Karpas-422 (cell line): ENCODE measurements around the gene HACL1. TPM values are rescaled to one million over a fixed set of nuclear protein-coding genes. Genes with fewer than 3 reads are reported as not detected.

ENCODE experiments used
- DNase-seq: peaks from one replicate; pipeline ENCODE4 v3.0.0-alpha.2; 2015
- H2AFZ ChIP-seq: fragments of 200-600 bp; sonication (generic); 2 replicates; pipeline ENCODE4 v1.6.1; 2014; ENCODE audit warnings: antibody characterized with exemption, low read length, mixed read lengths
- H3K27ac ChIP-seq: fragments of 200-600 bp; sonication (generic); 2 replicates; pipeline ENCODE4 v1.5.1; 2014; ENCODE audit warnings: mild to moderate bottlenecking, low read length, moderate library complexity
- H3K27me3 ChIP-seq: fragments of 200-600 bp; sonication (generic); 2 replicates; pipeline ENCODE4 v1.6.1; 2014; ENCODE audit warnings: low read length, mixed read lengths
- H3K36me3 ChIP-seq: fragments of 200-600 bp; sonication (generic); 2 replicates; pipeline ENCODE4 v1.6.1; 2014; ENCODE audit warnings: low read length, mixed read lengths; ENCODE audit not compliant: insufficient read depth
- H3K4me1 ChIP-seq: fragments of 200-600 bp; sonication (generic); 2 replicates; pipeline ENCODE4 v1.6.1; 2014; ENCODE audit warnings: mild to moderate bottlenecking, low read length, mixed read lengths
- H3K4me2 ChIP-seq: fragments of 200-600 bp; sonication (generic); 2 replicates; pipeline ENCODE4 v1.6.1; 2014; ENCODE audit warnings: low read length, low read depth, mild to moderate bottlenecking; ENCODE audit not compliant: poor library complexity, severe bottlenecking
- H3K4me3 ChIP-seq: fragments of 200-600 bp; sonication (generic); 2 replicates; pipeline ENCODE4 v1.5.1; 2014; ENCODE audit warnings: mild to moderate bottlenecking, antibody characterized with exemption, low read length, mixed read lengths
- H3K79me2 ChIP-seq: fragments of 200-600 bp; sonication (generic); 2 replicates; pipeline ENCODE4 v1.6.1; 2014; ENCODE audit warnings: mild to moderate bottlenecking, low read length, mixed read lengths
- H3K9ac ChIP-seq: fragments of 200-600 bp; sonication (generic); 2 replicates; pipeline ENCODE4 v1.6.0; 2014; ENCODE audit warnings: low read length
- H3K9me2 ChIP-seq: fragments of 200-600 bp; sonication (generic), shearing (Covaris generic); replicated peaks from 2 replicates; pipeline ENCODE4 v1.6.0; 2014; ENCODE audit warnings: mild to moderate bottlenecking, low read length, moderate library complexity; ENCODE audit not compliant: insufficient read depth
- H3K9me3 ChIP-seq: fragments of 300-700, 200-600 bp; sonication (generic); 2 replicates; pipeline ENCODE4 v1.6.1; 2014; ENCODE audit warnings: low read length, mixed read lengths
- H4K20me1 ChIP-seq: fragments of 200-600 bp; sonication (generic); 2 replicates; pipeline ENCODE4 v1.6.1; 2014; ENCODE audit warnings: mild to moderate bottlenecking, antibody characterized with exemption, low read length, low read depth; ENCODE audit not compliant: insufficient read depth
- total RNA-seq: library from RNA; depleted of rRNA; stranded (reverse); fragments of >200 nt; shearing (Covaris generic); gene quantifications from 2 replicates; pipeline ENCODE4 v1.2.3, GENCODE V29; 2014; ENCODE audit warnings: low replicate concordance

Gene HACL1
- total RNA-seq, 1 experiment from 2014 or later, result 58.9 TPM

DNA sequence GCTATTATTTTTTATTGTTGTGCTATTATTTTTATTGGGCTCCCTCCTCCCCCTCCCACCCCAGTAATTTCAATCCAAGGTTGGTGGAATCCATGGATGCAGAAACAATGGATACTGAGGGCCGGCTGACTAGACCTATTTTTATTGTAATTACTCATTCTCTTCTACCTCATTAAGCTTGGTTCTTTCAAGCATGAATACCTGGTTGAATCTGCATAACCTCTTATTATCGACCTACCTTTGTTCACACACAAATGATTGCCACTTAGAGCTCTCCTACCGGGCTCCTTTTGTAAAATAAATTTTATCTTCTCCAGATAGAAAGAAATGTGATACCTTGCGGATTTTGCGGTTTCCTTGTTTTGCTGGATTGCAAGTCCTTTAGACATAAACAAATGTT lies 31.8 kb upstream of the HACL1 start:
- Histone ChIP-seq H3K4me3 (no peak overlapping the region), H2AFZ (no peak overlapping the region), H4K20me1 (no peaks in the 10 kb centered on the region), H3K27ac (no peak overlapping the region), H3K79me2 (no peaks in the 10 kb centered on the region), H3K27me3 (no peaks in the 10 kb centered on the region), H3K9me3 (no peaks in the 10 kb centered on the region), H3K4me1 (peaks cover 26% of the 10 kb centered on the region), H3K36me3 (no peaks in the 10 kb centered on the region), H3K9ac (no peak overlapping the region), H3K9me2 (no peaks in the 10 kb centered on the region), H3K4me2 (no peak overlapping the region)
- no peak for DNase-seq

DNA sequence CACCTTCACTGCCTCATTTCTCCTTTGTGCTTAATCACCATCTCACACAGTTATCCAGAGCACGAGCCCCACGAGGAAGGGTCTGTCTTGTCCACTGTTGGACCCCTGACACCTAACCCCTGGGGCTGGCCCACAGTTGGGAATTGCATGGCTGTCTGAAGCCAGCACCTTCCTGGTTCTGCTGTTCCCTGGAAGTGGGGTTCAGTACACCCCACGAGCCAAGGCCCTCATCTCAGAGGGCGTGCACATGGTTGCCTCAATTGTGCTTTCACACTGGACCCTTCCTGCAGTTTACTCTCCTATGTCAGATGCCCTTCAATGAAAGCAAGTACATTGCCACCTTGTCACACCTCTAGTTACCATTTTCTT lies 30.8 kb upstream of the HACL1 start:
- Histone ChIP-seq H3K27me3 (no peaks in the 10 kb centered on the region), H3K79me2 (no peaks in the 10 kb centered on the region), H2AFZ (no peak overlapping the region), H4K20me1 (no peaks in the 10 kb centered on the region), H3K9me3 (no peaks in the 10 kb centered on the region), H3K4me1 (peaks cover 26% of the 10 kb centered on the region), H3K36me3 (no peaks in the 10 kb centered on the region), H3K27ac (no peak overlapping the region), H3K9ac (no peak overlapping the region), H3K9me2 (no peaks in the 10 kb centered on the region), H3K4me3 (no peak overlapping the region), H3K4me2 (no peak overlapping the region)
- DNase-seq, result no peak

DNA sequence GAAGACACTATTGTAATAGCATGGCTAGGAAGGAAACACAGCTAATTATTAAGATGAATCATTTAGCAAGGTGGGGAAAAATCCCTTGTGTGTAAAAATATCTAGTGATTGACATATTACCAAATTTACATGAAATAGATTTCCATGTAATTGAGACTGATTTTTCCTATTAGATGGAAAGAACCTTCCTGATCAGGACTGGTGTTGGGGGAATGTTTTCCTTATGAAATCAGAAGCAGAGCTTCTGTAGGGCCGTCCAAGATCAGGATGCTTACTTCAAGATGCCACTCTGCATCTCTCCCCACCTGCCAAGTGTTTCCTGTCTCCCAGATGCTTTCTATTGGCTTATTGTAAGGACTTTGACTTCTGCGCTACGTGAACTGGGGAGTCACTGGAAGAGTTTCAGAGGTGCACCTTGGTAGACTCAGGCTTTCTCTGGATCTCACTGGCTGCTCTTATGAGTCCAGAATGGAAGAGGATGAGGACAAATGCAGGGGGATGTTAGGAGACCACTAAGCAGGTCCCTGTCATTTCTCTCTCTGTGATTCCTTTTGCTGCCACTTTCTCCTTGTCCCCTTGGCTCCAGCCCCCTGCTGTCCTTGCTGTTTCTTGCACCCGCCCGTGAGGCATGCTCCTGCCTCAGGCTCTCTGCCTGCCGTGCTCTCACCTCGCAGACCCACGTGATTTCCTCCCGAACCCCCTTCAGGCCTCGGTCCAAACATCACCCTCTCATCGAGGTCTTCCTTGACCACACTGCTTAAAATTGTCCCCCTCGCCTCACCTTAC lies 30.2 kb upstream of the HACL1 start:
- H3K9ac ChIP-seq, result no peak overlapping the region
- H3K4me1 ChIP-seq, result peaks cover 26% of the 10 kb centered on the region
- no peak for DNase-seq
- H3K9me2 ChIP-seq, result no peaks in the 10 kb centered on the region
- H2AFZ ChIP-seq, result no peak overlapping the region
- no peaks in the 10 kb centered on the region for H3K27me3 ChIP-seq
- H3K4me3 ChIP-seq, result no peak overlapping the region
- H3K79me2 ChIP-seq, result no peaks in the 10 kb centered on the region
- no peaks in the 10 kb centered on the region for H3K36me3 ChIP-seq
- H3K27ac ChIP-seq, result no peak overlapping the region
- no peaks in the 10 kb centered on the region for H3K9me3 ChIP-seq
- H4K20me1 ChIP-seq, result no peaks in the 10 kb centered on the region
- H3K4me2 ChIP-seq, result no peak overlapping the region

DNA sequence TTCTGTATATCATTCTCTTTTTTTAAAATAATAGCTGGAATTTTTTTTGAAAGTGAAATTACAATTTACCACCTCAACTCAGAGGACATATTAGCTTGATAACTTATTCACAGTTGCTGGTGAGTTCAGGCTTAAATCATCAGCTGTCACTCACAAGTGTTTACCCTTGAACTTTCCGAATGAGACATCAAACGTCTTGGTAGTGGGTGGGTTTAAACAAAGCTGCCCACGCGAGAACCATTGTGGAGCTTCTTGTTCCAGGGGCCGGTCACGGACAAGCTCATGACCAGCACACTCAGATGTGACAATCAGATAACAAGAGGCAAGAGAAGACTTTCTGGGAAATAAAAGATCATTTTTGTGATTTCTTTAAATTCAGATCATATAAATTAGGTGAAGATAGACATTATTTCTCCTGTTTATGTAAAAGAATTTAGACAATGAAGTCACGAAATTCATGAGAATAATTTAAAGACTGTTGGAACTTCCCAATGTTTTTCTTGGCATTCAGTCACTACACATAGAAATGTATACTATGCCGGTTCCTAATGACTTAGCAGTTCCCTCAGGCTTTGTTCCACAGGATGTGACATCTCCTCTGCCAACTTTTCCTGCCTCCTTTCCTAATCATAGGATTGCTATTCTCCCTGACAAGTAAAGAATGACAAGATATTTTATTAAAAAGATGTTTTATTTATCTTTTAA lies 29.4 kb upstream of the HACL1 start:
- peak overlapping the region; percentile 58 for H3K4me2 ChIP-seq
- peak overlapping the region; percentile 42 for H3K9ac ChIP-seq
- no peaks in the 10 kb centered on the region for H3K9me3 ChIP-seq
- peak overlapping the region; percentile 90 for H2AFZ ChIP-seq
- H3K9me2 ChIP-seq, result no peaks in the 10 kb centered on the region
- H4K20me1 ChIP-seq, result no peaks in the 10 kb centered on the region
- no peaks in the 10 kb centered on the region for H3K27me3 ChIP-seq
- H3K4me3 ChIP-seq, result peak overlapping the region; percentile 40
- no peaks in the 10 kb centered on the region for H3K36me3 ChIP-seq
- H3K27ac ChIP-seq, result no peak overlapping the region
- no peaks in the 10 kb centered on the region for H3K79me2 ChIP-seq
- DNase-seq, result no peak
- peaks cover 19% of the 10 kb centered on the region for H3K4me1 ChIP-seq

DNA sequence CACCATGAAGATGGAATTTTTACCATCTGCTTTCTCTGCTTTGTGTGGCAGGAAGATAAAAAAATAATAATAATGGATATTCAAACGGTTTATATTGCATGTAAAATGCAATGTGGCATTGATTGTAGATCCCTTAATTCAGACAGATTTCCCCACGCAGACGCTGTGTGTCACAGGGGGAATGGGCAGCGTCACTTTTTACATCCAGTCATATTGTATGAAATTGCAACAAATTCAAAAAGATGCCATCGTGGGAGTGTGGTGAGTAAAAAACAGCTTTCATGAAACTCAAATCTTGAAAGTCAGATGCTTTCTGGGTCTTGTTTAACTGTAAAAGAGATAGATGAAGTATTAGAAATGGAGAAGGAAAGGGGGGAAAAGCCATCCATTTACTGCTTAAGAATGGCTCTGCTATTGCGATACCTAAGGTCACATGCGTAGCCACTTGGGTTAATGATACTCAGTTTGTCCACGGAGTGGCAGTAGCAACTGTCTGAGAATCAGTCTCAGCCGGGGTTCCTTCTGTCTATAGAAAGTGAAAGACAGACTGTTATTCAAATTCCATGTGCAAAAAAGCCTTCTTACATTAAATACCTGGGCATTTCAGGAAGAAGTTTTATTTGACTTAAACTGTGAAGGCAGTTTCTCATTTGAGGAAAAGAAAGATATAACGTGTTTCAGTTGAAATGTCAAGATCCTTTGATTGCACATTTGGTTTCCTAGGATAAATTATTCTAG lies 28.7 kb upstream of the HACL1 start:
- Histone ChIP-seq H3K79me2 (no peaks in the 10 kb centered on the region), H3K27me3 (no peaks in the 10 kb centered on the region), H3K27ac (no peak overlapping the region), H3K4me3 (peak overlapping the region; percentile 40), H3K9ac (peak overlapping the region; percentile 42), H3K9me2 (no peaks in the 10 kb centered on the region), H3K9me3 (no peaks in the 10 kb centered on the region), H3K4me1 (peaks cover 19% of the 10 kb centered on the region), H4K20me1 (no peaks in the 10 kb centered on the region), H3K4me2 (peak overlapping the region; percentile 58), H3K36me3 (no peaks in the 10 kb centered on the region), H2AFZ (peak overlapping the region; percentile 90)
- DNase-seq, result peak; percentile 94

DNA sequence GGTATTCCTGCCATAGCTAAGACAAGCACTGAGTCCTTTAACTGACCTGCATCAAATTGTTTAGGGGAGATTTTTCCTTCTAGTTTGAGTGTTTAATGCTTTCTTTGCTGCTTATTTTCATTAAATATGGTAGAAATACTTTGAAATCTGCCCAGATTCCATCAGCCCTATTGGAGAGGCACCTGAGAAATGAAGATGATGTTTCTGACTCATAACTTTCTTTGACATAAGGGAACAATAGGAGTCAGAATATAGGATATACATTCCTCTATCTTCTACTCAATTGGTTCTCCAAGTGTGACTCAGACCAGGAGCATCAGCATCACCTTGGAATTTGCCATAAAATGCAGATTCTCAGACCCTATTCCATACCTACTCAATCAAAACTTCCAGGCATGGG lies 27.6 kb upstream of the HACL1 start:
- no peak for DNase-seq
- H3K79me2 ChIP-seq, result no peaks in the 10 kb centered on the region

DNA sequence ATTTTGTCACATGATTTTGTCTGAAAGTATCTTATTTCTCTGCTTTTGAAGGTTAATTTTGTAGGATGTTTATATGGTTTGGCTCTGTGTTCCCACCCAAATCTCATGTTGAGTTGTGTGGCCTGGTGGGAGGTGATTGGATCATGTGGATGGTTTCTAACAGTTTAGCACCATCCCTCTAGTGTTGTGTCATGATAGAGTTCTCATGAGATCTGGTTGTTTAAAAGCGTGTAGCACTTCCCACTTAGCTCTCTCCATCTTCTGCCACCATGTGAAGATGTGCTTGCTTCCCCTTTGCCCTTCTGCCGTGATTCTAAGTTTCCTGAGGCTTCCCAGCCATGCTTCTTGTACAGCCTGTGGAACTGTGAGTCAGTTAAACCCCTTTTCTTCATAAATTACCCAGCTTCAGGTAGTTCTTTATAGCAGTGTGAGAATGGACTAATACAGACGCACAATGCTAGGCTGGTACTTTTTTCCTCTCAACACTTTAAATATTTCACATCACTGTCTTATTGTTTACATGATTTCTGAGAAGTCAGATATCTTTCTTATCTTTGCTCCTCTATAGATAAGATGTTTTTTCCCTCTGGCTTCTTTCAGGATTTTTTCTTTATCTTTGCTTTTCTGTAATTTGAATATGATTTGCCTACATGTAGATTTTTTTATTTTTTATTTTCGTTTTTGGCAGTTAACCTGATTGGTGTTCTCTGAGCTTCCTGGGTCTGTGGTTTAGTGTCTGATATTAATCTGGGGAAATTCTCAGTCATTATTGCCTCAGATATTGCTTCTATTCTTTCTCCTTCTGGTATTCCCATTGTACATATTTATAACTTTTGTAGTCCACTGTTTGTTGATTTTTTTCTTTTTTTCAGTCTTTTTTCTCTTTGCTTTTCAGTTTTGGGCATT lies 22.4 kb upstream of the HACL1 start:
- H4K20me1 ChIP-seq, result no peaks in the 10 kb centered on the region
- no peaks in the 10 kb centered on the region for H3K4me1 ChIP-seq
- H3K27ac ChIP-seq, result no peak overlapping the region
- H3K9me2 ChIP-seq, result no peaks in the 10 kb centered on the region
- no peaks in the 10 kb centered on the region for H3K36me3 ChIP-seq
- H3K9ac ChIP-seq, result no peak overlapping the region
- DNase-seq, result no peak
- H2AFZ ChIP-seq, result no peak overlapping the region
- no peak overlapping the region for H3K4me3 ChIP-seq
- peaks cover 8% of the 10 kb centered on the region; the same call in 1 of the 2 replicates for H3K9me3 ChIP-seq
- no peak overlapping the region for H3K4me2 ChIP-seq
- no peaks in the 10 kb centered on the region for H3K27me3 ChIP-seq
- H3K79me2 ChIP-seq, result no peaks in the 10 kb centered on the region

More for the DNA sequence above, 27.6 kb upstream of the HACL1 start:
- no peaks in the 10 kb centered on the region for H3K9me3 ChIP-seq
- no peaks in the 10 kb centered on the region for H4K20me1 ChIP-seq
- H3K9ac ChIP-seq, result no peak overlapping the region
- H2AFZ ChIP-seq, result no peak overlapping the region
- H3K4me3 ChIP-seq, result no peak overlapping the region
- H3K9me2 ChIP-seq, result no peaks in the 10 kb centered on the region
- H3K4me1 ChIP-seq, result peaks cover 19% of the 10 kb centered on the region
- no peaks in the 10 kb centered on the region for H3K27me3 ChIP-seq
- no peak overlapping the region for H3K4me2 ChIP-seq
- no peak overlapping the region for H3K27ac ChIP-seq
- H3K36me3 ChIP-seq, result no peaks in the 10 kb centered on the region
